Stimulated activated CD8-positive, alpha-beta memory T cell treated with anti-CD3 and anti-CD28 coated beads, Interleukin-12 subunit alpha, Interleukin-12 subunit beta, amount 100 ng/mL, for 24 hours (primary cell): ENCODE measurements around the gene SLC25A34.

Source experiments
- DNase-seq: peaks from one replicate; pipeline ENCODE4 v3.0.0-alpha.2; 2020; ENCODE audit errors: extremely low read depth

Gene SLC25A34

GRCh38 chr1:15714406-15715136 lies 21.5 kb upstream of the SLC25A34 start:
- no peak for DNase-seq

GRCh38 chr1:15717418-15718125 lies 18.5 kb upstream of the SLC25A34 start:
- no peak for DNase-seq

GRCh38 chr1:15718199-15718601 lies 17.9 kb upstream of the SLC25A34 start:
- no peak for DNase-seq

GRCh38 chr1:15719381-15720120 lies 16.5 kb upstream of the SLC25A34 start:
- no peak for DNase-seq

- DNase-seq, result no peak
Measured at GRCh38 chr1:15720861-15721260, 15.2 kb upstream of the SLC25A34 start.

- no peak for DNase-seq
Measured at GRCh38 chr1:15722411-15722810, 13.6 kb upstream of the SLC25A34 start.

GRCh38 chr1:15722836-15723532 lies 13.1 kb upstream of the SLC25A34 start:
- DNase-seq, result no peak

GRCh38 chr1:15723631-15724246 lies 12.3 kb upstream of the SLC25A34 start:
- no peak for DNase-seq

GRCh38 chr1:15724949-15725880 lies 10.8 kb upstream of the SLC25A34 start:
- DNase-seq, result no peak

GRCh38 chr1:15726508-15726907 lies 9.6 kb upstream of the SLC25A34 start:
- DNase-seq, result no peak

- DNase-seq, result no peak
Measured at GRCh38 chr1:15727021-15727420, 9.0 kb upstream of the SLC25A34 start.

- no peak for DNase-seq
Measured at GRCh38 chr1:15727424-15727823, 8.6 kb upstream of the SLC25A34 start.

- DNase-seq, result no peak
Measured at GRCh38 chr1:15727866-15728534, 8.1 kb upstream of the SLC25A34 start.

GRCh38 chr1:15728937-15729657 lies 7.0 kb upstream of the SLC25A34 start:
- DNase-seq, result no peak

- DNase-seq, result no peak
Measured at GRCh38 chr1:15730423-15730822, 5.6 kb upstream of the SLC25A34 start.

GRCh38 chr1:15730936-15731335 lies 5.1 kb upstream of the SLC25A34 start:
- DNase-seq, result no peak

GRCh38 chr1:15731735-15732685 lies 4.0 kb upstream of the SLC25A34 start:
- no peak for DNase-seq

- no peak for DNase-seq
Measured at GRCh38 chr1:15732686-15733081, 3.4 kb upstream of the SLC25A34 start.
